Activated naive CD4-positive, alpha-beta T cell treated with anti-CD3 and anti-CD28 coated beads, Interleukin-2, amount 50 U/mL, for 16 hours (primary cell): ENCODE data around the gene GPAM.
A peak's percentile ranks its signal among the peaks of the same experiment; 100 is the strongest.
"Not testable (repeated sequence)": the region's sequence is repeated elsewhere in the genome, so short reads cannot be mapped to it uniquely, and the experiment has no call there.

Source experiments
- DNase-seq: peaks from one replicate; pipeline ENCODE4 v3.0.0-alpha.2; 2020

The GPAM gene

DNA sequence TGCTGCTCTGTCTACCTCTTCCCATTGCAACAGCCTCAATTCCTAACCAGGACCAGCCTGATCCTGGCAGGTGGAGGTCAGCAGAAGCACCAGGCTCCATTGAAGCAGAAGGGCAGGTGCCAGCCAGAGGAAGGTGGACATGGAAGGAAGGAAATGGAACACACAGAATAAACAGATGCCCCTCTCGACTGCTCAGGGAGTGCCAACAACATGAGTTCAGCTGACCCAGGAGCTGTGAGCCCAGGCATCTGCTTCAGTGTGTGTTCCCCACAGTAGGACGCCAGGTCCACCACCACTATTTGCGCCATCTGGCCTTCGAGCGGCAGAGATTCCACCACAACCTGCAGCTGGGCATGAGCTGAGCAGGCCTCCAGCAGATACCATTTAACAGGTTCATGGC is 56.7 kb downstream of the GPAM start:
- no peak for DNase-seq

DNA sequence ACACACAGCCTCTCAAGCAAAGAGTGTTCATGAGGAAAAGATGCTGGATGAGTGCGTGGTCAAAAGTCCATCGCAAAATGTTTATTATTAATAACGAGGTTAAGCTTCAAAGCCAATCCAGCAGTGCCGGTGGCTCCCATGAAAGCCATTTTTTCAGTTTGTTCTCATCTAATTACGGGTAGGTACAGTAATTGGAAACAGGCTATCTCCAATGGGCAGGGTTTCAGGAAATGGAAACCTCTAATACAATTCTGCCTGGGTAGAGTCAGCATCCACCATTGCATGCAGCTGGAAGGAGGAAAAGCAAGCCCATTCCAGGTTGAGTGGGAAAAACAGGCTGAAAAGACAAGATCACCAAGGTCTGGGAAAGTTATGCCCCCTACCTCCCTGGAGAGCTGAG is 57.4 kb downstream of the GPAM start:
- DNase-seq = no peak

GRCh38 chr10:112124866-112125265 is 58.7 kb downstream of the GPAM start:
- no peak for DNase-seq

DNA sequence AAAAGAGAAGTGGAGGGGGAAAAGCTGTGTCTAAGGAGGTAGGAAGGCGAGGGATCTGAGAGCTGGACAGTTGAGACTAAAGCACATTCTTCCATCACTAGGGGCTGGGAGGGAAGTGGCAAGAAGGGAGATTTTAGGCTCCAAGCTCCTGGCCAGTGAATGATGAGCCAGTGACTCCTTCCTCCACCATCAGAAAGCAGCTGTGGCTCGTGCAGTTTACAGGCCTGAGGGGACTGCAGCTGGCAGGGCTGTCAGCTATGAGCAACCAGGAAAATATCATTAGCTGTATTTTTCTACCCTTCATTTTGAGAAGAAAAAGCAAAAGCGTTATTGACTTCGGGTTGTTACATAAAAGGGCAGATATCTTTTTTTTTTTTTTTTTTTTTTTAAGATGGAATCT is 60.7 kb downstream of the GPAM start:
- no peak for DNase-seq

DNA sequence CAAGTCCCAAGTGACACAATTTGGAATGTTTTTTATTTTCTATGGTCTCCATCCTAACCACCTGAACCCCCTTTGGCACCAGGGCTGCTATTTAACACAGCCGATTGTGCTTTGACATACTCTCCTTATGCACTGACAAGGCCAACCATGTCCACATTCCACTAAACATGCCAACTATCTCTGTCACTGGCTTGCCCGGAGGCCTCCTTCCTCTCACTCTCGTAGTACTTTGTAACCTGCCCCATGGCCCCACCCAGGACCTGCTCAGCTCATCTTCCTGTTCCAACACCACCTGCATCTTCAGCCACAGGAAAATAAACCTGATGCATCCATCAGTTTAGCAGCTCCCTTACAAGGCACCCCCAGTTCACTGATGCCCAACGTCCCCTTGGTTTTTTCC is 63.1 kb downstream of the GPAM start:
- no peak for DNase-seq

DNA sequence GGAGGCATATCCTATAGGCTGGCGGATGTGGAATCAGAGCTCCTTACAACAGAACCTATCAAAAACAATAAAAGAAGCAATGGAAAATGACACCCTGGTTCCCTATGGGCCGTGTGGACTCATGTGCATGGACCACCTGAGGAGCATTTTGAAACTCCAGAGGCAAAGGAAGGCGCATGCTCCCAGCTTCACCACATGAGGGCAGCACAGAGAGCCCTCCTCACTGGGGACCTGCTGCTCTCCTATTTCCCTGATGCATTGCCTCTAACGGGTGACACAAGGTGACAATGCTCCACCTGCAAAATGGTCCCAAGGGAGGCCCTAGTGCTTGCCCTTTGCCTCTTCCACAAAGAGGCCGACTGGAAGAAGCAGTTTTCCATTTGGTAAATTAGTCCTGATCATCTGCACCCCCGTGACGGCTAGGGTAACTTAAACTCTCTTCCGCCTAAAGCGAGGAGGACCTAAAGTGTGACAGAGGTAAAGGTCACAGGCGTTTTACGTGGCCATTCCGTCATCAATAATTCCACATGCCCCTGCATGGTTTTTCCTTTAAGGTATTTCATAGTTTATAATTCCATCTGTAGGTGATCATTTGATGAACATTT is 67.7 kb downstream of the GPAM start:
- DNase-seq = peak; percentile 25

GRCh38 chr10:112109779-112110178 is 73.8 kb downstream of the GPAM start:
- not testable (repeated sequence) for DNase-seq
